WTC11 (cell line): ENCODE data around the gene PMAIP1. TPM values are rescaled to one million over a fixed set of nuclear protein-coding genes. Genes with fewer than 3 reads are reported as not detected.

ENCODE experiments used
- ATAC-seq: fragments of 200-7000 bp; cut with Tn5 transposase; 2 replicates; pipeline ENCODE4 v1.10.0; 2021; ENCODE audit warnings: mild to moderate bottlenecking, moderate library complexity
- CTCF ChIA-PET: fragments of 300-600 bp; sonication (Branson Sonifier 250); formaldehyde crosslinking; loops from one replicate; lab custom pipeline; 2021; ENCODE audit warnings: antibody characterized with exemption; lab: Charles Lee
- POLR2A ChIA-PET: fragments of 350-600 bp; sonication (Branson Sonifier 250); formaldehyde crosslinking; loops from one replicate; lab custom pipeline; 2021; ENCODE audit warnings: antibody characterized with exemption; lab: Charles Lee
- DNase-seq: peaks from one replicate; pipeline ENCODE4 v3.0.0; 2021; ENCODE audit warnings: low spot score
- H3K27ac Mint-ChIP-seq: 2 replicates; pipeline ENCODE4 v1.8.0; 2021; ENCODE audit warnings: mixed read lengths
- H3K27me3 Mint-ChIP-seq: 2 replicates; pipeline ENCODE4 v1.8.0; 2021; ENCODE audit warnings: low read depth, mild to moderate bottlenecking, moderate library complexity, mixed read lengths
- H3K36me3 Mint-ChIP-seq: 2 replicates; pipeline ENCODE4 v1.8.0; 2021; ENCODE audit warnings: mixed read lengths
- H3K4me1 Mint-ChIP-seq: 2 replicates; pipeline ENCODE4 v1.8.0; 2022; ENCODE audit warnings: mixed read lengths
- H3K4me3 Mint-ChIP-seq: 2 replicates; pipeline ENCODE4 v1.8.0; 2021; ENCODE audit warnings: mild to moderate bottlenecking, moderate library complexity, mixed read lengths
- H3K9me3 Mint-ChIP-seq: 2 replicates; pipeline ENCODE4 v1.8.0; 2021; ENCODE audit warnings: mixed read lengths
- CREB1 ChIP-seq: sonication (generic); formaldehyde crosslinking; IDR thresholded peaks from 2 replicates; pipeline ENCODE4 v1.8.0; 2023; ENCODE audit warnings: mild to moderate bottlenecking, missing genetic modification reagents
- EMX1 ChIP-seq: fragments of 250-450 bp; sonication (Bioruptor Pico); IDR thresholded peaks from 2 replicates; pipeline ENCODE4 v1.8.0; 2021; ENCODE audit warnings: mild to moderate bottlenecking
- FOXP1 ChIP-seq: sonication (generic); formaldehyde crosslinking; IDR thresholded peaks from 2 replicates; pipeline ENCODE4 v1.8.0; 2022; ENCODE audit warnings: missing genetic modification reagents, mild to moderate bottlenecking, moderate library complexity, borderline replicate concordance
- FOXP4 ChIP-seq: sonication (generic); formaldehyde crosslinking; IDR thresholded peaks from 2 replicates; pipeline ENCODE4 v1.8.0; 2022; ENCODE audit warnings: mild to moderate bottlenecking, missing genetic modification reagents
- GRHL2 ChIP-seq: fragments of 250-450 bp; sonication (Bioruptor Pico); IDR thresholded peaks from 2 replicates; pipeline ENCODE4 v1.8.0; 2022; ENCODE audit warnings: mild to moderate bottlenecking, moderate library complexity; ENCODE audit not compliant: insufficient replicate concordance, severe bottlenecking
- IRF2 ChIP-seq: sonication (generic); formaldehyde crosslinking; IDR thresholded peaks from 2 replicates; pipeline ENCODE4 v1.8.0; 2022; ENCODE audit warnings: low read depth, missing genetic modification reagents, borderline replicate concordance
- JUN ChIP-seq: sonication (generic); formaldehyde crosslinking; IDR thresholded peaks from 2 replicates; pipeline ENCODE4 v1.8.0; 2023; ENCODE audit warnings: mild to moderate bottlenecking, missing genetic modification reagents
- KAT7 ChIP-seq: sonication (generic); formaldehyde crosslinking; IDR thresholded peaks from 2 replicates; pipeline ENCODE4 v1.8.1; 2023; ENCODE audit warnings: missing genetic modification reagents, mild to moderate bottlenecking, borderline replicate concordance
- NFE2L1 ChIP-seq: sonication (generic); formaldehyde crosslinking; IDR thresholded peaks from 2 replicates; pipeline ENCODE4 v1.8.1; 2023; ENCODE audit warnings: missing genetic modification reagents
- PRRX2 ChIP-seq: fragments of 250-450 bp; sonication (Bioruptor Pico); IDR thresholded peaks from 2 replicates; pipeline ENCODE4 v1.8.0; 2021; ENCODE audit warnings: mild to moderate bottlenecking
- ZBTB21 ChIP-seq: sonication (generic); formaldehyde crosslinking; IDR thresholded peaks from 2 replicates; pipeline ENCODE4 v1.8.1; 2023; ENCODE audit warnings: mild to moderate bottlenecking, missing genetic modification reagents, borderline replicate concordance
- ZMAT4 ChIP-seq: fragments of 250-450 bp; sonication (Bioruptor Pico); IDR thresholded peaks from 2 replicates; pipeline ENCODE4 v1.9.0; 2021; ENCODE audit warnings: mild to moderate bottlenecking
- ZNF532 ChIP-seq: fragments of 250-450 bp; sonication (Bioruptor Pico); IDR thresholded peaks from 2 replicates; pipeline ENCODE4 v1.9.0; 2021; ENCODE audit warnings: mild to moderate bottlenecking, borderline replicate concordance
- total RNA-seq: library from RNA; stranded (reverse); gene quantifications from 3 replicates; pipeline ENCODE4 v1.2.3, GENCODE V29; 2021
- TF ChIP-seq, protein P1 (sequence below): sonication (generic); formaldehyde crosslinking; IDR thresholded peaks from 2 replicates; pipeline ENCODE4 v1.8.1; 2022; ENCODE audit warnings: missing genetic modification reagents, borderline replicate concordance
- TF ChIP-seq, protein P2 (sequence below): sonication (generic); formaldehyde crosslinking; IDR thresholded peaks from 2 replicates; pipeline ENCODE4 v1.8.1; 2023; ENCODE audit warnings: mild to moderate bottlenecking, moderate library complexity, missing genetic modification reagents
- TF ChIP-seq, protein P3 (sequence below): sonication (generic); formaldehyde crosslinking; IDR thresholded peaks from 2 replicates; pipeline ENCODE4 v1.8.0; 2022; ENCODE audit warnings: mild to moderate bottlenecking, missing genetic modification reagents
- TF ChIP-seq, protein P4 (sequence below): fragments of 250-450 bp; sonication (Bioruptor Pico); conservative IDR thresholded peaks from 2 replicates; pipeline ENCODE4 v1.9.0; 2021; ENCODE audit warnings: mild to moderate bottlenecking

The PMAIP1 gene
- total RNA-seq, 1 experiment from 2014 or later: 152 TPM

DNA sequence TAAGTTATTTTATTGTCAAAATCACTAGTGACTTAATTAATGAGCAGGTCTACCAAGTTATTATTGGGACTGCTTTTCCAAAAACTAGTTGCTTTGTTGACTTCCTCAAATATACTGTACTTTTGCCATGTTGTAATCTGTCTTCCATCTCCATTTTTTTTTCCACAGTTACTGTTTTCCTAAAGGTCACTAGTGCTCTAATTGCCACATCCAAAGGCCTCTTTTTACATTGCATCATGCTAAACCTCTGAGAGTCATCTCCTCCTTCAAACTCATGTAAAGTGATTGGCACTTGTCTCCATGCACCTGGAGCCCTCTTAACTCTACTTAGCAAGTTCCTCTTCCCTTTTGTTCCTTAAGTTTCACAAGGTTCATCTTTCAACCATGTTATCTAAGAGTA, 11.8 kb downstream of the PMAIP1 start:
- H3K27me3 Mint-ChIP-seq: no peaks in the 10 kb centered on the region

GRCh38 chr18:59912007-59912550, 12.3 kb downstream of the PMAIP1 start:
- CTCF ChIA-PET: no interaction called here
- POLR2A ChIA-PET: no interaction called here
- ATAC-seq (no peak), DNase-seq (no peak)
- Mint-ChIP-seq H3K4me1 (peaks cover 33% of the 10 kb centered on the region), H3K36me3 (no peaks in the 10 kb centered on the region; the same call in 1 of the 2 replicates), H3K27ac (no peak overlapping the region), H3K9me3 (peaks cover 7% of the 10 kb centered on the region), H3K27me3 (no peaks in the 10 kb centered on the region), H3K4me3 (no peak overlapping the region)
- TF ChIP-seq JUN (CRISPR knock-in tag): no peak
- no peak for TF ChIP-seq KAT7 (CRISPR knock-in tag)
- TF ChIP-seq FOXP4: no peak
- TF ChIP-seq, protein P1, sequence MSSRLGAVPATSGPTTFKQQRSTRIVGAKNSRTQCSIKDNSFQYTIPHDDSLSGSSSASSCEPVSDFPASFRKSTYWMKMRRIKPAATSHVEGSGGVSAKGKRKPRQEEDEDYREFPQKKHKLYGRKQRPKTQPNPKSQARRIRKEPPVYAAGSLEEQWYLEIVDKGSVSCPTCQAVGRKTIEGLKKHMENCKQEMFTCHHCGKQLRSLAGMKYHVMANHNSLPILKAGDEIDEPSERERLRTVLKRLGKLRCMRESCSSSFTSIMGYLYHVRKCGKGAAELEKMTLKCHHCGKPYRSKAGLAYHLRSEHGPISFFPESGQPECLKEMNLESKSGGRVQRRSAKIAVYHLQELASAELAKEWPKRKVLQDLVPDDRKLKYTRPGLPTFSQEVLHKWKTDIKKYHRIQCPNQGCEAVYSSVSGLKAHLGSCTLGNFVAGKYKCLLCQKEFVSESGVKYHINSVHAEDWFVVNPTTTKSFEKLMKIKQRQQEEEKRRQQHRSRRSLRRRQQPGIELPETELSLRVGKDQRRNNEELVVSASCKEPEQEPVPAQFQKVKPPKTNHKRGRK (CRISPR knock-in tag): no peak
- no peak for TF ChIP-seq EMX1 (CRISPR knock-in tag)
- TF ChIP-seq ZMAT4 (CRISPR knock-in tag): no peak
- TF ChIP-seq GRHL2 (CRISPR knock-in tag): no peak

More for the DNA sequence above, 11.8 kb downstream of the PMAIP1 start:
- ATAC-seq: no peak
- TF ChIP-seq, protein P2, sequence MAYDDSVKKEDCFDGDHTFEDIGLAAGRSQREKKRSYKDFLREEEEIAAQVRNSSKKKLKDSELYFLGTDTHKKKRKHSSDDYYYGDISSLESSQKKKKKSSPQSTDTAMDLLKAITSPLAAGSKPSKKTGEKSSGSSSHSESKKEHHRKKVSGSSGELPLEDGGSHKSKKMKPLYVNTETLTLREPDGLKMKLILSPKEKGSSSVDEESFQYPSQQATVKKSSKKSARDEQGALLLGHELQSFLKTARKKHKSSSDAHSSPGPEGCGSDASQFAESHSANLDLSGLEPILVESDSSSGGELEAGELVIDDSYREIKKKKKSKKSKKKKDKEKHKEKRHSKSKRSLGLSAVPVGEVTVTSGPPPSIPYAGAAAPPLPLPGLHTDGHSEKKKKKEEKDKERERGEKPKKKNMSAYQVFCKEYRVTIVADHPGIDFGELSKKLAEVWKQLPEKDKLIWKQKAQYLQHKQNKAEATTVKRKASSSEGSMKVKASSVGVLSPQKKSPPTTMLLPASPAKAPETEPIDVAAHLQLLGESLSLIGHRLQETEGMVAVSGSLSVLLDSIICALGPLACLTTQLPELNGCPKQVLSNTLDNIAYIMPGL (CRISPR knock-in tag): no peak
- TF ChIP-seq PRRX2 (no peak), CREB1 (CRISPR knock-in tag) (no peak), NFE2L1 (CRISPR knock-in tag) (no peak), FOXP1 (CRISPR knock-in tag) (no peak), IRF2 (CRISPR knock-in tag) (no peak), ZBTB21 (CRISPR knock-in tag) (no peak), GRHL2 (CRISPR knock-in tag) (no peak), ZNF532 (no peak)
- TF ChIP-seq, protein P3, sequence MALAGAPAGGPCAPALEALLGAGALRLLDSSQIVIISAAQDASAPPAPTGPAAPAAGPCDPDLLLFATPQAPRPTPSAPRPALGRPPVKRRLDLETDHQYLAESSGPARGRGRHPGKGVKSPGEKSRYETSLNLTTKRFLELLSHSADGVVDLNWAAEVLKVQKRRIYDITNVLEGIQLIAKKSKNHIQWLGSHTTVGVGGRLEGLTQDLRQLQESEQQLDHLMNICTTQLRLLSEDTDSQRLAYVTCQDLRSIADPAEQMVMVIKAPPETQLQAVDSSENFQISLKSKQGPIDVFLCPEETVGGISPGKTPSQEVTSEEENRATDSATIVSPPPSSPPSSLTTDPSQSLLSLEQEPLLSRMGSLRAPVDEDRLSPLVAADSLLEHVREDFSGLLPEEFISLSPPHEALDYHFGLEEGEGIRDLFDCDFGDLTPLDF: no peak
- TF ChIP-seq, protein P4, sequence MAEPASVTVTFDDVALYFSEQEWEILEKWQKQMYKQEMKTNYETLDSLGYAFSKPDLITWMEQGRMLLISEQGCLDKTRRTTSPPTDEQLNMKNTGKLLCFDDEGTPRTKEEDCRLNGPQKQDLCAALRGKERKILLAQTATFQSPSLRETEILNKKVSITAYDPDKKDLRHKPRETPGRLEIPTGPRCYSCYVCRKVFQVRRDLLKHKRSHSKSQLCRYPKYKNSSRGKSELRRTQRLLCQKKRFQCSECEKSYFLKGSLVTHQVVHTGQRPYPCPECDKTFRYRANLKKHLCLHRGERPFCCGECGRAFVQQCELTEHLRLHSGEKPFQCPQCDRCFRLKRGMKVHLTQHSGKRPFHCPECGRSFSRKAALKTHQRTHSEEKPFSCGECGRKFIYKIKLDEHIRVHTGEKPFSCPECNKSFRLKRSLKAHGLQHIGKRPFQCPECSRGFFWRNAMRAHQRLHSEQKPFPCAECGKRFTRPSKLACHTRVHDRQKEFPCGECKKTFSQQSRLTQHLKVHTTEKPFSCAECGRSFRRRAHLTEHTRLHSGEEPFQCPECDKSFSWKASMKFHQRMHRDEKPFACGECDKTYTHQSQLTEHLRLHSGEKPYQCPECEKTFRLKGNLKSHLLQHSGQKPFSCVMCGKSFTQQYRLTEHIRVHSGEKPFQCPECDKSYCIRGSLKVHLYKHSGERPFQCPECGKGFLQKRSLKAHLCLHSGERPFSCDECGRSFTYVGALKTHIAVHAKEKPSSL (CRISPR knock-in tag): no peak
- H3K27ac Mint-ChIP-seq: no peak overlapping the region
- no peak overlapping the region for H3K4me3 Mint-ChIP-seq
- no peak for DNase-seq
- H3K4me1 Mint-ChIP-seq: peaks cover 36% of the 10 kb centered on the region
- ChIA-PET POLR2A (no interaction called here), CTCF (no interaction called here)
- H3K36me3 Mint-ChIP-seq: no peaks in the 10 kb centered on the region; the same call in 1 of the 2 replicates
- peaks cover 7% of the 10 kb centered on the region for H3K9me3 Mint-ChIP-seq
